ENCODE results near the gene OSBPL6.

The OSBPL6 gene

DNA sequence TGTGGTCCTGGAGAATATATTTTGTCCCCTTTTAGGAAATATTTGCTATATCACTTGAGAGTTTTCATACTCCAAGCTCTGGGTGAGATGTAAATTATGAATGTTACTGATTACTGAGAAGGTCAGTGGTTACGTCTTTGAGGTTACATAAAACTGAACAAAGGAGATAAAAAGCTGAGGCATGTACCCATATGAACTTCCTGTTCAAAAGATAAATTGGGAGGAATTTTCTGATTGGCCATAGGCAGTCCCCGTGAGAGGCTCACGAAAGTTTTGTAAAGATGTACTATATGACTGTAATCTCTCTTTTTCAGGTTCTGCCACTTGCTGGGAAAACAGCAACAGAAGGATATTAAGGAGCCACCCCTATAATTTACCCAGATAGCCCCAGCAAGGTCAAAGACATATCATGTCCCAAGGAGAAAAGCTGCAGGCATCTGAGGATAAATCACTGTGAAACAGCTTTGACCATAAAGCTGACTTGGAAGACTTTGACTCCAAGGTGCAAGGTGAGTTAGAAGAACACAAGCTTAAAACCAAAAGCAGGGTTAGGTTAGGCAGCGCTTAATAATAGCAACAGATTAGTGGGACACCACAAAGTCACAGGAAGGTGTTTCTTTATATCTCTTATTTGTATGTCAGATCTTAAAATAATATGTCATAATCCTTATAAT, 90.4 kb downstream of the OSBPL6 start:
- TF ChIP-seq CTCF (IDR thresholded peaks at IDR 0.05; ENCODE audit: borderline replicate concordance, insufficient read depth, low read depth, low read length) = no peak
- no peak overlapping the region for H3K4me3 ChIP-seq (ENCODE audit: low read depth, low read length)

- TF ChIP-seq CTCF (IDR thresholded peaks at IDR 0.05; ENCODE audit: borderline replicate concordance, insufficient read depth, low read depth, low read length) = no peak
- H3K4me3 ChIP-seq (ENCODE audit: low read depth, low read length) = no peak overlapping the region
Observed at GRCh38 chr2:178285287-178285615, 90.9 kb downstream of the OSBPL6 start.

DNA sequence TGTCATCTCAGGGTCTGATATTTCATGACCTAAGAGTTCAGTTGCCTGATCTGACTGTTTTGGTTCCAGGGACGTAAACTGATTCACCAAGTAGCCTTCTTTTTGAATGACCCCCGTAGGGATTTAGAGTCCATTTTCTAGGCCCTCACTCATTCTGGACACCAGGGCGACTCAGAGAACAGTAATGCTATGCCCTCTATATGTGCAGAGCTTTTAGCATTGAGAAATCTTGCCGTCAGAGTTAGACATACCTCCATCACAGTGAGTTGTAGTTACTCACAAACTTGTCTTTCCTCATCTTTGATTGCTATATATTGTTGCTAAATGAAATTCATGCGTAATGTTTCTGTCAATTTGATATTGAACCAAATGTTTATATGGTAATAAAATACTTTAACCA, 92.3 kb downstream of the OSBPL6 start:
- no peak for TF ChIP-seq CTCF (IDR thresholded peaks at IDR 0.05; ENCODE audit: borderline replicate concordance, insufficient read depth, low read depth, low read length)
- H3K4me3 ChIP-seq (ENCODE audit: low read depth, low read length) = no peak overlapping the region

DNA sequence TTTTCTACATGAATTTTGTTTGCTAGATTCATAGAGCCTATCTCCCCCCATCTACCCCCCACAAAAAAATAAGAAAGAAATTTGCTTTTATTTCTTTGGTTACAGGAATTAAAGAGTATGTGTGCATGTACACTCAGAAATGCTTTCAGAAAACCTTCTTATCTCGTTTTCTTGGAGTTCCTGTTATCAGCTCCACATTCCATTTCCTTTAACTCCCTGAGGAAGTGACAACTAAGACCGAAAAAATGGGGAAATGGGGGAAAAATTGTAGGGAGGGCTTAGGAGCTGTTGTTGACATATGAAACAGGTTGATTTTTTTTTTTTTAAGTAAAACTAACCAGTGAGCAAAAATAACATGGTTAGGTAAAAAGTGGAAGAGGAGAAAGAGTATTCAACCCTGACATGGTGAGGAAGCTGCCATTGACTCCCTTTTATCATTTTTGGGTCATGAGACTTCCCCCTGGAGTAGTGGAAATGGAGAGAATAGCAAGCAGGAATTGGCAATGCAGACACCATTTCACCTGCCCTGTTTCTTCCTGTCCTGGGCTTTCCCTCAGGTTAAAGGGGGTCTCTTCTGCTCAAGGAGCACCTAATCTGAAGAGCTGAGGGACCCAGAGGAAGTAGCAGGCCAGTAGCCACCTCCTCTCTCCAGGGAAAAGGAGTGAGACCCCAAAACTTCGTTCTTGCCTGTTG, 93.5 kb downstream of the OSBPL6 start:
- no peak overlapping the region for H3K4me3 ChIP-seq (ENCODE audit: low read depth, low read length)

GRCh38 chr2:178291703-178292102, 97.4 kb downstream of the OSBPL6 start:
- no peak overlapping the region for H3K4me3 ChIP-seq (ENCODE audit: low read depth, low read length)
- TF ChIP-seq CTCF (IDR thresholded peaks at IDR 0.05; ENCODE audit: borderline replicate concordance, insufficient read depth, low read depth, low read length) = no peak

More for the DNA sequence above, 93.5 kb downstream of the OSBPL6 start:
- no peak for TF ChIP-seq CTCF (IDR thresholded peaks at IDR 0.05; ENCODE audit: borderline replicate concordance, insufficient read depth, low read depth, low read length)

GRCh38 chr2:178292586-178292985, 98.3 kb downstream of the OSBPL6 start:
- TF ChIP-seq CTCF (IDR thresholded peaks at IDR 0.05; ENCODE audit: borderline replicate concordance, insufficient read depth, low read depth, low read length) = no peak
- no peak overlapping the region for H3K4me3 ChIP-seq (ENCODE audit: low read depth, low read length)

GRCh38 chr2:178295115-178295514, 100.8 kb downstream of the OSBPL6 start:
- no peak overlapping the region for H3K4me3 ChIP-seq (ENCODE audit: low read depth, low read length)
- TF ChIP-seq CTCF (IDR thresholded peaks at IDR 0.05; ENCODE audit: borderline replicate concordance, insufficient read depth, low read depth, low read length) = no peak
